GM23338 (cell line): ENCODE measurements around the gene ZYG11B. TPM values are rescaled to one million over a fixed set of nuclear protein-coding genes. Genes with fewer than 3 reads are reported as not detected.
"Not testable (repeated sequence)": the region's sequence is repeated elsewhere in the genome, so short reads cannot be mapped to it uniquely, and the experiment has no call there.

ENCODE experiments used
- ATAC-seq: fragments of 200-7000 bp; cut with Tn5 transposase; 3 replicates; pipeline ENCODE4 v1.9.1; 2020
- DNase-seq: peaks from one replicate; pipeline ENCODE4 v3.0.0-alpha.2; 2015; ENCODE audit warnings: low spot score
- H2AFZ ChIP-seq: fragments of 200-600 bp; sonication (generic); 2 replicates; pipeline ENCODE4 v1.8.0; 2016; ENCODE audit warnings: antibody characterized with exemption, mild to moderate bottlenecking, moderate library complexity
- H3F3A ChIP-seq: fragments of 200-600 bp; sonication (generic); replicated peaks from 2 replicates; pipeline ENCODE4 v1.8.0; 2017; ENCODE audit warnings: antibody characterized with exemption, mixed run types, low read depth
- H3K27ac ChIP-seq: fragments of 200-600 bp; sonication (generic); 2 replicates; pipeline ENCODE4 v1.6.1; 2016; ENCODE audit warnings: low read depth
- H3K27me3 ChIP-seq: fragments of 200-600 bp; sonication (generic); 2 replicates; pipeline ENCODE4 v1.8.0; 2016; ENCODE audit warnings: mild to moderate bottlenecking, mixed run types, moderate library complexity; ENCODE audit not compliant: insufficient read depth
- H3K36me3 ChIP-seq: fragments of 200-600 bp; sonication (generic); 2 replicates; pipeline ENCODE4 v1.8.0; 2016; ENCODE audit warnings: mild to moderate bottlenecking; ENCODE audit not compliant: insufficient read depth
- H3K4me1 ChIP-seq: fragments of 200-600 bp; sonication (generic); 2 replicates; pipeline ENCODE4 v1.8.0; 2016; ENCODE audit warnings: mild to moderate bottlenecking, moderate library complexity; ENCODE audit not compliant: insufficient read depth
- H3K4me2 ChIP-seq: fragments of 200-600 bp; sonication (generic); 2 replicates; pipeline ENCODE4 v1.7.1; 2017; ENCODE audit warnings: mixed run types
- H3K4me3 ChIP-seq: fragments of 200-600 bp; sonication (generic); 2 replicates; pipeline ENCODE4 v1.6.1; 2016; ENCODE audit warnings: mixed run types
- H3K79me2 ChIP-seq: fragments of 200-600 bp; sonication (generic); replicated peaks from 2 replicates; pipeline ENCODE4 v1.8.0; 2017; ENCODE audit warnings: mild to moderate bottlenecking; ENCODE audit not compliant: insufficient read depth
- H3K9me2 ChIP-seq: fragments of 200-600 bp; sonication (generic); 2 replicates; pipeline ENCODE4 v1.8.0; 2017; ENCODE audit not compliant: insufficient read depth
- H4K20me1 ChIP-seq: fragments of 200-600 bp; sonication (generic); replicated peaks from 2 replicates; pipeline ENCODE4 v1.8.0; 2017; ENCODE audit warnings: mild to moderate bottlenecking; ENCODE audit not compliant: insufficient read depth
- H3K27ac Mint-ChIP-seq: 2 replicates; pipeline ENCODE4 v1.8.0; 2020; ENCODE audit warnings: inconsistent platforms, mild to moderate bottlenecking, moderate library complexity, mixed read lengths
- H3K27me3 Mint-ChIP-seq: 3 replicates; pipeline ENCODE4 v1.8.0; 2022; ENCODE audit warnings: low read depth, mild to moderate bottlenecking, moderate library complexity, mixed read lengths, inconsistent platforms; ENCODE audit not compliant: insufficient read depth, poor library complexity
- H3K36me3 Mint-ChIP-seq: 3 replicates; pipeline ENCODE4 v1.8.0; 2021; ENCODE audit warnings: low read depth, mild to moderate bottlenecking, inconsistent platforms, moderate library complexity, mixed read lengths
- H3K4me1 Mint-ChIP-seq: 3 replicates; pipeline ENCODE4 v1.8.0; 2020; ENCODE audit warnings: mild to moderate bottlenecking, inconsistent platforms, mixed read lengths
- H3K4me3 Mint-ChIP-seq: 3 replicates; pipeline ENCODE4 v1.8.0; 2021; ENCODE audit warnings: moderate library complexity, mild to moderate bottlenecking, inconsistent platforms, mixed read lengths
- H3K9me3 Mint-ChIP-seq: 3 replicates; pipeline ENCODE4 v1.8.0; 2020; ENCODE audit warnings: moderate library complexity, mild to moderate bottlenecking, inconsistent platforms, mixed read lengths
- CREB1 ChIP-seq: fragments of 250-450 bp; sonication (Bioruptor Pico); IDR thresholded peaks from 2 replicates; pipeline ENCODE4 v1.5.0; 2020; ENCODE audit warnings: low read depth, mild to moderate bottlenecking, moderate library complexity
- CTCF ChIP-seq, 2 experiments: fragments of 200-600 bp in 1 of 2; sonication (generic) in 1 of 2; conservative IDR thresholded peaks; 2 replicates each; pipeline versions ENCODE4 v1.5.1 to v1.6.1; 2016 to 2017; ENCODE audit warnings: antibody characterized with exemption in 2 of 2, low read depth in 2 of 2, mild to moderate bottlenecking in 2 of 2, moderate library complexity in 1 of 2
- EZH2 ChIP-seq: fragments of 200-600 bp; sonication (generic); IDR thresholded peaks from one replicate; pipeline ENCODE4 v1.8.0; 2017; ENCODE audit warnings: antibody characterized with exemption, mild to moderate bottlenecking, low read depth; ENCODE audit not compliant: unreplicated experiment
- EZH2phosphoT487 ChIP-seq: fragments of 200-600 bp; sonication (generic); IDR thresholded peaks from one replicate; pipeline ENCODE4 v1.8.1; 2018; ENCODE audit warnings: antibody characterized with exemption; ENCODE audit not compliant: unreplicated experiment
- JUNB ChIP-seq: IDR thresholded peaks from one replicate; pipeline ENCODE4 v1.6.1; 2016; ENCODE audit warnings: antibody characterized with exemption; ENCODE audit not compliant: unreplicated experiment
- NANOG ChIP-seq: IDR thresholded peaks from 2 replicates; pipeline ENCODE4 v1.6.1; 2016; ENCODE audit warnings: antibody characterized with exemption, borderline replicate concordance
- POLR2AphosphoS5 ChIP-seq: IDR thresholded peaks from 2 replicates; pipeline ENCODE4 v1.6.1; 2016; ENCODE audit warnings: antibody characterized with exemption, low read depth
- ZNF114 ChIP-seq: fragments of 250-450 bp; sonication (Bioruptor Pico); IDR thresholded peaks from 2 replicates; pipeline ENCODE4 v1.5.0; 2020; ENCODE audit warnings: mild to moderate bottlenecking, moderate library complexity
- ZNF331 ChIP-seq: fragments of 250-450 bp; sonication (Bioruptor Pico); IDR thresholded peaks from 2 replicates; pipeline ENCODE4 v1.5.0; 2020; ENCODE audit warnings: low read depth, mild to moderate bottlenecking, moderate library complexity
- ZNF462 ChIP-seq: fragments of 250-450 bp; sonication (Bioruptor Pico); IDR thresholded peaks from 2 replicates; pipeline ENCODE4 v1.5.0; 2020; ENCODE audit warnings: mild to moderate bottlenecking, moderate library complexity
- polyA plus RNA-seq: library from polyadenylated mRNA; unstranded; fragments of >200 nt; fragmentation: Nextera tagmentation; extraction: Ambion mirVana; gene quantifications from 2 replicates; pipeline ENCODE4 v1.2.1, GENCODE V29; 2016
- total RNA-seq: library from RNA; depleted of rRNA; stranded (reverse); fragments of >200 nt; shearing (Covaris generic); gene quantifications from 2 replicates; pipeline ENCODE4 v1.2.3, GENCODE V29; 2014
- TF ChIP-seq, protein P1 (sequence below): IDR thresholded peaks from one replicate; pipeline ENCODE4 v1.6.1; 2018; ENCODE audit warnings: antibody characterized with exemption; ENCODE audit not compliant: unreplicated experiment

ZYG11B gene
- total and polyA plus RNA-seq, 2 experiments from 2014 or later, result 7.8 to 42.3 TPM

GRCh38 chr1:52792036-52792435 lies 65.8 kb downstream of the ZYG11B start (continued):
- TF ChIP-seq, protein P1, sequence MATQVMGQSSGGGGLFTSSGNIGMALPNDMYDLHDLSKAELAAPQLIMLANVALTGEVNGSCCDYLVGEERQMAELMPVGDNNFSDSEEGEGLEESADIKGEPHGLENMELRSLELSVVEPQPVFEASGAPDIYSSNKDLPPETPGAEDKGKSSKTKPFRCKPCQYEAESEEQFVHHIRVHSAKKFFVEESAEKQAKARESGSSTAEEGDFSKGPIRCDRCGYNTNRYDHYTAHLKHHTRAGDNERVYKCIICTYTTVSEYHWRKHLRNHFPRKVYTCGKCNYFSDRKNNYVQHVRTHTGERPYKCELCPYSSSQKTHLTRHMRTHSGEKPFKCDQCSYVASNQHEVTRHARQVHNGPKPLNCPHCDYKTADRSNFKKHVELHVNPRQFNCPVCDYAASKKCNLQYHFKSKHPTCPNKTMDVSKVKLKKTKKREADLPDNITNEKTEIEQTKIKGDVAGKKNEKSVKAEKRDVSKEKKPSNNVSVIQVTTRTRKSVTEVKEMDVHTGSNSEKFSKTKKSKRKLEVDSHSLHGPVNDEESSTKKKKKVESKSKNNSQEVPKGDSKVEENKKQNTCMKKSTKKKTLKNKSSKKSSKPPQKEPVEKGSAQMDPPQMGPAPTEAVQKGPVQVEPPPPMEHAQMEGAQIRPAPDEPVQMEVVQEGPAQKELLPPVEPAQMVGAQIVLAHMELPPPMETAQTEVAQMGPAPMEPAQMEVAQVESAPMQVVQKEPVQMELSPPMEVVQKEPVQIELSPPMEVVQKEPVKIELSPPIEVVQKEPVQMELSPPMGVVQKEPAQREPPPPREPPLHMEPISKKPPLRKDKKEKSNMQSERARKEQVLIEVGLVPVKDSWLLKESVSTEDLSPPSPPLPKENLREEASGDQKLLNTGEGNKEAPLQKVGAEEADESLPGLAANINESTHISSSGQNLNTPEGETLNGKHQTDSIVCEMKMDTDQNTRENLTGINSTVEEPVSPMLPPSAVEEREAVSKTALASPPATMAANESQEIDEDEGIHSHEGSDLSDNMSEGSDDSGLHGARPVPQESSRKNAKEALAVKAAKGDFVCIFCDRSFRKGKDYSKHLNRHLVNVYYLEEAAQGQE, result no peak
- TF ChIP-seq ZNF331 (CRISPR knock-in tag), result no peak
- TF ChIP-seq JUNB, result no peak
- TF ChIP-seq EZH2phosphoT487, result no peak
- TF ChIP-seq CREB1 (CRISPR knock-in tag), result no peak
- no peak for TF ChIP-seq NANOG
- no peak for TF ChIP-seq POLR2AphosphoS5
- TF ChIP-seq EZH2, result no peak
- no peak for TF ChIP-seq CTCF (conservative IDR thresholded peaks at IDR 0.05; ENCODE audit: low read depth in 2 of 2)

- not testable (repeated sequence) for H3K9me2 ChIP-seq, H3K9me3 Mint-ChIP-seq, H3K27me3 ChIP-seq, DNase-seq, H3K4me3 ChIP-seq, H3K36me3 Mint-ChIP-seq, H3F3A ChIP-seq, H3K4me3 Mint-ChIP-seq, H3K27me3 Mint-ChIP-seq, H3K27ac Mint-ChIP-seq, H3K36me3 ChIP-seq, H3K79me2 ChIP-seq, H3K4me1 ChIP-seq, H3K4me2 ChIP-seq, ATAC-seq, H4K20me1 ChIP-seq, H3K4me1 Mint-ChIP-seq, H2AFZ ChIP-seq, H3K27ac ChIP-seq
These were observed 67.5 kb downstream of the ZYG11B start for GRCh38 chr1:52793717-52794116.

DNA sequence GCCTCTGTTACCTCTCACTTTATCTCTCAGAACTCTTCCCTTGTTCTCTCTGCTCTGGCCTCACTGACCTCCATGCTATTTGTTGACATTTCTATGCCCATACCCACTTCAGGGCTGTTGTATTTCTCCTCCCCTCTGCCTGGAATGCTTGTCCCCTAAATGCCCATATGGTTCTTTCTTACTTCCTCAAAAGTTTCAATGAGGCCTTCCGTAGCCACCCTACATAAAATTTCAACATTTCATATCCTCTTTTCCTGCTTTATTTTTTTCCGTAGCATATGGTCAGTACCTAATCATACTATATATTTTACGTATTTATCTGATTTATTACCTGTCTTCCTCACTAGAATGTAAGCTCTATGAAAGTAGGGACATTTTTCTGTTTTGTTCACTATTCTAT lies 69.2 kb downstream of the ZYG11B start:
- H3K27ac ChIP-seq, result no peak overlapping the region
- TF ChIP-seq ZNF462 (CRISPR knock-in tag), result no peak
- TF ChIP-seq ZNF114 (CRISPR knock-in tag), result no peak

More for the DNA sequence above, 69.2 kb downstream of the ZYG11B start:
- Mint-ChIP-seq H3K4me1 (no peaks in the 10 kb centered on the region), H3K27me3 (no peaks in the 10 kb centered on the region), H3K9me3 (no peaks in the 10 kb centered on the region), H3K36me3 (peaks cover 5% of the 10 kb centered on the region), H3K4me3 (no peak overlapping the region), H3K27ac (no peak overlapping the region)
- DNase-seq (no peak), ATAC-seq (no peak)
- no peak overlapping the region for H3K4me2 ChIP-seq
- no peaks in the 10 kb centered on the region for H3K79me2 ChIP-seq
- H3F3A ChIP-seq, result peaks cover 7% of the 10 kb centered on the region; the same call in 1 of the 2 replicates
- H3K4me1 ChIP-seq, result no peaks in the 10 kb centered on the region
- H3K27me3 ChIP-seq, result no peaks in the 10 kb centered on the region
- no peak overlapping the region for H3K4me3 ChIP-seq
- 0 out of 2 replicates have a peak, but pooled peaks cover 2% of the 10 kb centered on the region for H4K20me1 ChIP-seq
- no peak overlapping the region for H2AFZ ChIP-seq
- H3K9me2 ChIP-seq, result no peaks in the 10 kb centered on the region
- H3K36me3 ChIP-seq, result no peaks in the 10 kb centered on the region
